Measurements from ENCODE around the gene PCDHB6. TPM values are rescaled to one million over a fixed set of nuclear protein-coding genes. Genes with fewer than 3 reads are reported as not detected.
"Not testable (repeated sequence)": the region's sequence is repeated elsewhere in the genome, so short reads cannot be mapped to it uniquely, and the experiment has no call there.

PCDHB6 gene
- total RNA-seq, 2 donors from 2014 or later, result 3.2 to 3.8 TPM

GRCh38 chr5:141155540-141156374, 5.9 kb downstream of the PCDHB6 start:
- Histone ChIP-seq H3K27ac (no peak overlapping the region), H3K4me1 (ENCODE audit: control insufficient read depth in 1 of 2, low read depth in 2 of 2) (no peaks in the 10 kb centered on the region), H3K9me3 (peaks cover 55% of the 10 kb centered on the region), H3K36me3 (no peaks in the 10 kb centered on the region), H3K27me3 (replicated peaks; ENCODE audit: insufficient read depth) (no peaks in the 10 kb centered on the region), H3K4me3 (no peak overlapping the region)
- ATAC-seq (ENCODE audit: insufficient number of reproducible peaks, low FRiP score, low read depth) (no peak), DNase-seq (ENCODE audit: low spot score) (no peak)
- TF ChIP-seq CTCF (IDR thresholded peaks at IDR 0.05), result no peak

GRCh38 chr5:141157356-141157755, 7.5 kb downstream of the PCDHB6 start:
- not testable (repeated sequence) for H3K36me3 ChIP-seq; H3K4me3 ChIP-seq; ATAC-seq (ENCODE audit: insufficient number of reproducible peaks, low FRiP score, low read depth); DNase-seq (ENCODE audit: low spot score); H3K4me1 ChIP-seq (ENCODE audit: control insufficient read depth in 1 of 2, low read depth in 2 of 2); H3K27me3 ChIP-seq (replicated peaks; ENCODE audit: insufficient read depth); H3K27ac ChIP-seq
- H3K9me3 ChIP-seq, result peaks cover 49% of the 10 kb centered on the region

GRCh38 chr5:141157901-141158300, 8.0 kb downstream of the PCDHB6 start:
- H3K36me3 ChIP-seq; ATAC-seq (ENCODE audit: insufficient number of reproducible peaks, low FRiP score, low read depth); H3K27me3 ChIP-seq (replicated peaks; ENCODE audit: insufficient read depth); H3K4me3 ChIP-seq; DNase-seq (ENCODE audit: low spot score); H3K4me1 ChIP-seq (ENCODE audit: control insufficient read depth in 1 of 2, low read depth in 2 of 2); H3K27ac ChIP-seq: not testable (repeated sequence)
- peaks cover 49% of the 10 kb centered on the region for H3K9me3 ChIP-seq

GRCh38 chr5:141172381-141173204, 22.7 kb downstream of the PCDHB6 start, which contains the start of gene PCDHB7:
TSS of gene PCDHB7 (plus strand) at chr5:141172644. CDS start at chr5:141172836, 192 bp downstream.
- no peaks in the 10 kb centered on the region for H3K36me3 ChIP-seq
- no peak for DNase-seq (ENCODE audit: low spot score)
- H3K27me3 ChIP-seq (replicated peaks; ENCODE audit: insufficient read depth), result no peaks in the 10 kb centered on the region
- H3K4me1 ChIP-seq (ENCODE audit: control insufficient read depth in 1 of 2, low read depth in 2 of 2), result no peaks in the 10 kb centered on the region
- TF ChIP-seq CTCF (IDR thresholded peaks at IDR 0.05), result peak; percentile 16
- ATAC-seq (ENCODE audit: insufficient number of reproducible peaks, low FRiP score, low read depth), result no peak
- peaks cover 39% of the 10 kb centered on the region for H3K9me3 ChIP-seq
- no peak within 1 kb of the TSS for H3K27ac ChIP-seq
- peak within 1 kb of the TSS; percentile 42 for H3K4me3 ChIP-seq

GRCh38 chr5:141174291-141175104, 24.6 kb downstream of the PCDHB6 start:
- not testable (repeated sequence) for DNase-seq (ENCODE audit: low spot score); ATAC-seq (ENCODE audit: insufficient number of reproducible peaks, low FRiP score, low read depth); H3K27me3 ChIP-seq (replicated peaks; ENCODE audit: insufficient read depth); H3K4me3 ChIP-seq; H3K4me1 ChIP-seq (ENCODE audit: control insufficient read depth in 1 of 2, low read depth in 2 of 2); H3K27ac ChIP-seq; H3K36me3 ChIP-seq
- peaks cover 45% of the 10 kb centered on the region for H3K9me3 ChIP-seq

- ATAC-seq (ENCODE audit: insufficient number of reproducible peaks, low FRiP score, low read depth) (no peak), DNase-seq (ENCODE audit: low spot score) (no peak)
- no peaks in the 10 kb centered on the region for H3K36me3 ChIP-seq
- peaks cover 48% of the 10 kb centered on the region for H3K9me3 ChIP-seq
- no peaks in the 10 kb centered on the region for H3K4me1 ChIP-seq (ENCODE audit: control insufficient read depth in 1 of 2, low read depth in 2 of 2)
- TF ChIP-seq CTCF (IDR thresholded peaks at IDR 0.05), result no peak
- H3K4me3 ChIP-seq, result no peak overlapping the region
- H3K27ac ChIP-seq, result no peak overlapping the region
- no peaks in the 10 kb centered on the region for H3K27me3 ChIP-seq (replicated peaks; ENCODE audit: insufficient read depth)
Measured at GRCh38 chr5:141175933-141176332, 26.1 kb downstream of the PCDHB6 start.

GRCh38 chr5:141177577-141178191, 27.8 kb downstream of the PCDHB6 start, which contains the start of gene PCDHB8:
TSS of gene PCDHB8 (plus strand) at chr5:141177790. CDS start at chr5:141178035, 245 bp downstream.
- H3K27ac ChIP-seq; H3K4me3 ChIP-seq; DNase-seq (ENCODE audit: low spot score); H3K27me3 ChIP-seq (replicated peaks; ENCODE audit: insufficient read depth); ATAC-seq (ENCODE audit: insufficient number of reproducible peaks, low FRiP score, low read depth); H3K36me3 ChIP-seq; H3K4me1 ChIP-seq (ENCODE audit: control insufficient read depth in 1 of 2, low read depth in 2 of 2): not testable (repeated sequence)
- peaks cover 51% of the 10 kb centered on the region for H3K9me3 ChIP-seq

GRCh38 chr5:141179371-141179770, 29.5 kb downstream of the PCDHB6 start:
- not testable (repeated sequence) for H3K27ac ChIP-seq; DNase-seq (ENCODE audit: low spot score); H3K27me3 ChIP-seq (replicated peaks; ENCODE audit: insufficient read depth); H3K4me3 ChIP-seq; ATAC-seq (ENCODE audit: insufficient number of reproducible peaks, low FRiP score, low read depth); H3K4me1 ChIP-seq (ENCODE audit: control insufficient read depth in 1 of 2, low read depth in 2 of 2); H3K36me3 ChIP-seq
- peaks cover 62% of the 10 kb centered on the region for H3K9me3 ChIP-seq

Data from thoracic aorta (tissue), 2 donors.